ENCODE measurements around the gene CBLC.

DNA sequence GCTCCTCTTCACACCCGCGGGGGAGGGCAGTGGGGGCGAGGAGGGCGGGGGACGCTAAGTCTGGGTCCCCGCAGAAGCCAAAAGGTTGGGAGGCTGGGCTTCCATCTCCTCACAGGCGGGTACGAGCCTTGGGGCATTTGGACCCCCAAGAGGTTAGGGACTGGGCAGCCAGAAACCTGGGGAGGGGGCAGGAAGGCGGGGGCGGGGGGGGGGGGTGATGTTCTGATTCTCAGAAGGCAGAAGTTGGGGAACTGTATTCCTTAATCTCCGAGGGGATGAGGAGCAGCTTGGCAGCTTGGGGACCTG lies 24.1 kb upstream of the CBLC start:
- TF ChIP-seq, protein P1, sequence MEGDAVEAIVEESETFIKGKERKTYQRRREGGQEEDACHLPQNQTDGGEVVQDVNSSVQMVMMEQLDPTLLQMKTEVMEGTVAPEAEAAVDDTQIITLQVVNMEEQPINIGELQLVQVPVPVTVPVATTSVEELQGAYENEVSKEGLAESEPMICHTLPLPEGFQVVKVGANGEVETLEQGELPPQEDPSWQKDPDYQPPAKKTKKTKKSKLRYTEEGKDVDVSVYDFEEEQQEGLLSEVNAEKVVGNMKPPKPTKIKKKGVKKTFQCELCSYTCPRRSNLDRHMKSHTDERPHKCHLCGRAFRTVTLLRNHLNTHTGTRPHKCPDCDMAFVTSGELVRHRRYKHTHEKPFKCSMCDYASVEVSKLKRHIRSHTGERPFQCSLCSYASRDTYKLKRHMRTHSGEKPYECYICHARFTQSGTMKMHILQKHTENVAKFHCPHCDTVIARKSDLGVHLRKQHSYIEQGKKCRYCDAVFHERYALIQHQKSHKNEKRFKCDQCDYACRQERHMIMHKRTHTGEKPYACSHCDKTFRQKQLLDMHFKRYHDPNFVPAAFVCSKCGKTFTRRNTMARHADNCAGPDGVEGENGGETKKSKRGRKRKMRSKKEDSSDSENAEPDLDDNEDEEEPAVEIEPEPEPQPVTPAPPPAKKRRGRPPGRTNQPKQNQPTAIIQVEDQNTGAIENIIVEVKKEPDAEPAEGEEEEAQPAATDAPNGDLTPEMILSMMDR (conservative IDR thresholded peaks at IDR 0.05) = no peak
- no peak for TF ChIP-seq ZFX (IDR thresholded peaks at IDR 0.05)
